ENCODE measurements around the gene UGT1A1. TPM values are rescaled to one million over a fixed set of nuclear protein-coding genes. Genes with fewer than 3 reads are reported as not detected.

UGT1A1 gene
- total and polyA plus RNA-seq, 2 of the 13 experiments (the other 11 are each of a cell fraction or from before 2014, with no cell fraction given): 0.69 to 0.75 TPM

GRCh38 chr2:233745073-233745755, 14.9 kb upstream of the UGT1A1 start (continued):
- TF ChIP-seq ZNF275 (CRISPR knock-in tag; IDR thresholded peaks at IDR 0.05; ENCODE audit: borderline replicate concordance): peak; percentile 67; the same call in 1 of the 2 replicates
- TF ChIP-seq GABPA (IDR thresholded peaks at IDR 0.05; ENCODE audit: low read depth, low read length): no peak
- TF ChIP-seq GABPA (CRISPR knock-in tag; IDR thresholded peaks at IDR 0.05; ENCODE audit: low read depth): peak; percentile 47; the same call in 1 of the 2 replicates
- peak; percentile 83; the same call in 1 of the 2 replicates for TF ChIP-seq ZNF878 (CRISPR knock-in tag; IDR thresholded peaks at IDR 0.05)
- TF ChIP-seq ZNF883 (CRISPR knock-in tag; IDR thresholded peaks at IDR 0.05; ENCODE audit: not compliant biosample characterization): no peak
- peak; percentile 86 for TF ChIP-seq ATF1 (CRISPR knock-in tag; IDR thresholded peaks at IDR 0.05)
- TF ChIP-seq HNF1B (CRISPR knock-in tag; IDR thresholded peaks at IDR 0.05): peak; percentile 100
- no peak for TF ChIP-seq HOXA9 (CRISPR knock-in tag; IDR thresholded peaks at IDR 0.05; ENCODE audit: borderline replicate concordance)
- TF ChIP-seq FOXK1 (CRISPR knock-in tag; IDR thresholded peaks at IDR 0.05; ENCODE audit: borderline replicate concordance, low read depth): peak; percentile 98
- peak; percentile 94 for TF ChIP-seq SIX1 (CRISPR knock-in tag; IDR thresholded peaks at IDR 0.05; ENCODE audit: borderline replicate concordance)
- TF ChIP-seq ZFP62 (CRISPR knock-in tag; IDR thresholded peaks at IDR 0.05): no peak
- no peak for TF ChIP-seq SNAPC5 (CRISPR knock-in tag; IDR thresholded peaks at IDR 0.05; ENCODE audit: borderline replicate concordance)
- TF ChIP-seq ZBTB4 (CRISPR knock-in tag; IDR thresholded peaks at IDR 0.05; ENCODE audit: borderline replicate concordance): no peak
- peak; percentile 71; the same call in 1 of the 2 replicates for TF ChIP-seq PATZ1 (CRISPR knock-in tag; IDR thresholded peaks at IDR 0.05)
